ENCODE results near the gene NKPD1. TPM values are rescaled to one million over a fixed set of nuclear protein-coding genes. Genes with fewer than 3 reads are reported as not detected.

NKPD1 gene
- total RNA-seq, 1 experiment from 2014 or later: 0.64 TPM

- no peaks in the 10 kb centered on the region for H3K4me1 Mint-ChIP-seq (ENCODE audit: low read depth, unreplicated experiment)
- H3K36me3 Mint-ChIP-seq (ENCODE audit: insufficient read depth, unreplicated experiment): peaks cover 8% of the 10 kb centered on the region
- DNase-seq: no peak
- H3K9me3 Mint-ChIP-seq (ENCODE audit: low read depth, unreplicated experiment): no peaks in the 10 kb centered on the region
- no peaks in the 10 kb centered on the region for H3K27me3 Mint-ChIP-seq (ENCODE audit: unreplicated experiment)
- no peak overlapping the region for H3K4me3 Mint-ChIP-seq (ENCODE audit: low read depth, unreplicated experiment)
- no peak overlapping the region for H3K27ac Mint-ChIP-seq (ENCODE audit: unreplicated experiment)
- CTCF ChIA-PET: interaction anchor here (0.6 kb wide), 1 partner anchor 422 kb away, joined by 3 read pairs; no protein-coding TSS in a partner anchor
- BruUV-seq (replicated peaks): no TSS peak
- TF ChIP-seq CTCF (IDR thresholded peaks at IDR 0.05; ENCODE audit: unreplicated experiment): no peak
- intact Hi-C loops (cut with micrococcal nuclease; ENCODE audit: unreplicated experiment): no loop called here
Observed at GRCh38 chr19:45172173-45172572, 11.4 kb upstream of the NKPD1 start.

DNA sequence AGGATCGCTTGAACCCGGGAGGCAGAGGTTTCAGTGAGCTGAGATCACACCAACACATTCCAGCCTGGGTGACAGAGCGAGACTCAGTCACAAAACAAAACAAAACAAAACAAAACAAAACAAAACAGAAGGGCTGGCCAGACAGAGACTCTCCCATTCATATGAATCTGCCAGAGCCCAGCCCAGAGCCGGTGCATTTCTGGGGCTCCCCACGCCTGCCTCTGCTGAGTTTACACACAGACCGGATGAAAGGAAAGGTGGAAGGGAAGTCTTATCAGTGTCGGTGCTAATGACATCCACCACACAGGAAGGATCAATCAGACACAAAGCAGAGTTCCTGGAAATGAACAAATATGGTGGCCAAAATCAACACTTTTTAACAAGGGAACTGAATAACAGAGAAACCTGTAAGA is 10.4 kb upstream of the NKPD1 start:
- H3K4me3 Mint-ChIP-seq (ENCODE audit: low read depth, unreplicated experiment): no peak overlapping the region
- TF ChIP-seq CTCF (IDR thresholded peaks at IDR 0.05; ENCODE audit: unreplicated experiment): no peak
- DNase-seq: no peak
- CTCF ChIA-PET: no interaction called here
- intact Hi-C loops (cut with micrococcal nuclease; ENCODE audit: unreplicated experiment): no loop called here
- no peak overlapping the region for H3K27ac Mint-ChIP-seq (ENCODE audit: unreplicated experiment)
- H3K9me3 Mint-ChIP-seq (ENCODE audit: low read depth, unreplicated experiment): no peaks in the 10 kb centered on the region
- BruUV-seq (replicated peaks): no TSS peak
- H3K4me1 Mint-ChIP-seq (ENCODE audit: low read depth, unreplicated experiment): no peaks in the 10 kb centered on the region
- H3K27me3 Mint-ChIP-seq (ENCODE audit: unreplicated experiment): no peaks in the 10 kb centered on the region
- peaks cover 8% of the 10 kb centered on the region for H3K36me3 Mint-ChIP-seq (ENCODE audit: insufficient read depth, unreplicated experiment)

GRCh38 chr19:45170146-45171106 is 9.6 kb upstream of the NKPD1 start:
- CTCF ChIA-PET: no interaction called here
- Mint-ChIP-seq H3K9me3 (ENCODE audit: low read depth, unreplicated experiment) (no peaks in the 10 kb centered on the region), H3K27ac (ENCODE audit: unreplicated experiment) (no peak overlapping the region), H3K4me3 (ENCODE audit: low read depth, unreplicated experiment) (no peak overlapping the region), H3K4me1 (ENCODE audit: low read depth, unreplicated experiment) (no peaks in the 10 kb centered on the region), H3K36me3 (ENCODE audit: insufficient read depth, unreplicated experiment) (peaks cover 8% of the 10 kb centered on the region), H3K27me3 (ENCODE audit: unreplicated experiment) (no peaks in the 10 kb centered on the region)
- TF ChIP-seq CTCF (IDR thresholded peaks at IDR 0.05; ENCODE audit: unreplicated experiment): no peak
- DNase-seq: no peak
- intact Hi-C loops (cut with micrococcal nuclease; ENCODE audit: unreplicated experiment): no loop called here
- BruUV-seq (replicated peaks): no TSS peak

- BruUV-seq (replicated peaks): no TSS peak
- no peaks in the 10 kb centered on the region for H3K4me1 Mint-ChIP-seq (ENCODE audit: low read depth, unreplicated experiment)
- CTCF ChIA-PET: no interaction called here
Observed at GRCh38 chr19:45169602-45170001, 8.8 kb upstream of the NKPD1 start.

More at GRCh38 chr19:45169602-45170001, 8.8 kb upstream of the NKPD1 start:
- no peak for TF ChIP-seq CTCF (IDR thresholded peaks at IDR 0.05; ENCODE audit: unreplicated experiment)
- no peak overlapping the region for H3K4me3 Mint-ChIP-seq (ENCODE audit: low read depth, unreplicated experiment)
- peaks cover 11% of the 10 kb centered on the region for H3K36me3 Mint-ChIP-seq (ENCODE audit: insufficient read depth, unreplicated experiment)
- DNase-seq: no peak
- H3K27me3 Mint-ChIP-seq (ENCODE audit: unreplicated experiment): no peaks in the 10 kb centered on the region
- no peaks in the 10 kb centered on the region for H3K9me3 Mint-ChIP-seq (ENCODE audit: low read depth, unreplicated experiment)
- no peak overlapping the region for H3K27ac Mint-ChIP-seq (ENCODE audit: unreplicated experiment)
- intact Hi-C loops (cut with micrococcal nuclease; ENCODE audit: unreplicated experiment): no loop called here

Data from Calu3 (cell line).